ENCODE data around the gene PRELP. TPM values are rescaled to one million over a fixed set of nuclear protein-coding genes. Genes with fewer than 3 reads are reported as not detected.

PRELP gene
- total and polyA plus RNA-seq, 9 donors, result 40.9 to 185 (median 97.8) TPM

GRCh38 chr1:203511930-203512329, 36.3 kb downstream of the PRELP start:
- H3K9me3 ChIP-seq, result no peaks in the 10 kb centered on the region
- H3K4me3 ChIP-seq, result no peak overlapping the region
- no peaks in the 10 kb centered on the region for H3K36me3 ChIP-seq
- 87 to 90% (median 90%) methylated on average over 4 of the region's 4 CpGs for WGBS, 3 donors
- H3K4me1 ChIP-seq (ENCODE audit: insufficient read depth), result peaks cover 12% of the 10 kb centered on the region
- no peak for DNase-seq
- H3K27me3 ChIP-seq, result no peaks in the 10 kb centered on the region
- TF ChIP-seq POLR2A (IDR thresholded peaks at IDR 0.05), result no peak
- TF ChIP-seq CTCF (IDR thresholded peaks at IDR 0.05), result no peak
- no peak for TF ChIP-seq EP300 (IDR thresholded peaks at IDR 0.05)
- intact Hi-C loops (cut with DNase I), result no loop called here
- no peak overlapping the region for H3K27ac ChIP-seq

DNA sequence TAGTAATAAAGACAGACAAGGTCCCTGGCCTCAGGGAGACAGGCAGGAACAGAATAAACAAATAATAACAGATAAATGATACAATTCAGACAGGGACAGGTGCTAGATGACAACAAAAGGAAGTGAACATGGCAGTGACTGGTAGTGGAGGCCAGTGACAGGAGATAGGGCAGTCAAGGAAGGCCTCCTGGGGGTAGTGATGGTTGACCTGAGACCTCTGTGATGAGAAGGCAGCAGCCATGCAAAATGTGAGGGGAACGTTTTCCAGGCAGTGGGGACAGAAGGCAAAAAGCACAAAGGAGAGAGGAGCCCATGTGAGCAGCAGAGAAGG, 36.9 kb downstream of the PRELP start:
- 62 to 71% (median 69%) methylated on average over 1 of the region's 1 CpG for WGBS, 3 donors
- H3K27ac ChIP-seq, result no peak overlapping the region
- H3K4me3 ChIP-seq, result no peak overlapping the region
- H3K4me1 ChIP-seq (ENCODE audit: insufficient read depth), result peaks cover 7% of the 10 kb centered on the region
- no peak for TF ChIP-seq POLR2A (IDR thresholded peaks at IDR 0.05)
- no peaks in the 10 kb centered on the region for H3K36me3 ChIP-seq
- H3K9me3 ChIP-seq, result no peaks in the 10 kb centered on the region
- intact Hi-C loops (cut with DNase I), result no loop called here
- DNase-seq, result no peak
- no peaks in the 10 kb centered on the region for H3K27me3 ChIP-seq

DNA sequence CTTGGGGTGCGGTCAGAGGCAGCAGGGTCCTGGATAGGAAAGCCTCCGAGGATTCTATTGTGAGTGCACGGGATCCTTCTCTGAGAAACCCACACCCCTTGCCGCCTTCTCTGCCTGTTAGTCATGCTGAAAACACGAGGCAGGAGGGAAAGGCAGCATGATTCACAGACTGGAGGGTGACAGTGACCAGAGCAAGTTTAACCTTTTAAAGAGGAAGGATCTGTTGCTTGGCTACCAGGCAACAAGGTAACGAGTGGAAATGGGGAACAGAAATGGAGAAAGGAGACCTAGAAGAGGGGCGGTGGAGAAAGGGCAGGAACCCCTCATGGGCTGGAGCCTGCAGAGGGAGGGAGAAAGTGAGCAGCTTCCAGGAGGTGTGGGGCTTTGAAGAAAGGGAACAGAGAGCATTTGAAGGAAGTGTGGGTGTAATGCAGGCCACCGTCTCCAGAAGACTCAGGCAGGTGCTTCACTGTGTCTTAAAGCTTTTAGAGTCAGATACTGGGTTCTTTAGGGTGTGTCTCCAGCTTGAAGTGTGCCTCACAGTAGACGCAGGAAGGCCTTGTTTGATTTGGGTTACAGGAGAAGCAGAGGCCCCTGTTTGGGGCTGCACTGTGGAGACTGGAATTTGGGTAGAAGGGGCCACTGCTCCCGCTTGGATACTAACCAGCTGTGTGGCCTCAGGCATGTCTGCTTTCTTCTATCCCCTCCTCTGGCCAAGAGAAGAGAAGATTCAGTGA, 37.4 kb downstream of the PRELP start:
- Histone ChIP-seq H3K27me3 (no peaks in the 10 kb centered on the region), H3K9me3 (no peaks in the 10 kb centered on the region), H3K36me3 (no peaks in the 10 kb centered on the region), H3K27ac (no peak overlapping the region), H3K4me3 (no peak overlapping the region), H3K4me1 (ENCODE audit: insufficient read depth) (peaks cover 6% of the 10 kb centered on the region)
- intact Hi-C loops (cut with DNase I), result no loop called here
- WGBS, 3 donors, result 35 to 52% (median 49%) methylated on average over 10 of the region's 10 CpGs
- TF ChIP-seq EP300 (IDR thresholded peaks at IDR 0.05) (no peak), CTCF (IDR thresholded peaks at IDR 0.05) (no peak), POLR2A (IDR thresholded peaks at IDR 0.05) (no peak)
- peak in 2 of 5 donors; percentile 35 to 48 for DNase-seq

DNA sequence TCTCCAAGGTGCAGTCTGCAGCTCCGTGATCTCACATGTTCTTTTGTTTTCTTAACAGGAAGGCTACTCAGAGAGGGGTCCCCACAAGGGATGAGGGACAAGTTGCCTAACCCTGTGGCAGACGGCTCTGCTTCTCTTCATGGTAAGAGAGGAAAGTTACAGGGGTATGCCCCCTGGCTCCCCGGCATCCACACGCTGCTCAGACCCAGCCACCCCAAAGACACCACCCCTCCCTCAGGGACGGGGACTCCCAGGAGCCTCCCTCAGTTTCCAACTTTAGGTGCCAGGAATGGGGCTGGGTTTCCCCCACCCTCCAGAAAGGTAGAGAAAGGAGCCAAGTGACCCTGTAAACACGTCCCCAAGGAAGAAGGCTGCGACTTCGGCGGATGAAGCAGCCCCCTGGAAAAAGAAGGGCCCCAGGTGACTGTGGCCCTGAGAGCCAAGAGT, 38.0 kb downstream of the PRELP start:
- peaks cover 1% of the 10 kb centered on the region for H3K4me1 ChIP-seq (ENCODE audit: insufficient read depth)
- no peak for DNase-seq
- H3K9me3 ChIP-seq, result no peaks in the 10 kb centered on the region
- H3K36me3 ChIP-seq, result no peaks in the 10 kb centered on the region
- TF ChIP-seq POLR2A (IDR thresholded peaks at IDR 0.05), result no peak
- TF ChIP-seq CTCF (IDR thresholded peaks at IDR 0.05), result no peak
- TF ChIP-seq EP300 (IDR thresholded peaks at IDR 0.05), result no peak
- intact Hi-C loops (cut with DNase I), result no loop called here
- 82 to 83% (median 82%) methylated on average over 9 of the region's 9 CpGs for WGBS, 3 donors
- H3K4me3 ChIP-seq, result no peak overlapping the region
- H3K27ac ChIP-seq, result no peak overlapping the region
- no peaks in the 10 kb centered on the region for H3K27me3 ChIP-seq

- H3K4me1 ChIP-seq (ENCODE audit: insufficient read depth), result no peaks in the 10 kb centered on the region
- no peak overlapping the region for H3K27ac ChIP-seq
- intact Hi-C loops (cut with DNase I), result no loop called here
- H3K9me3 ChIP-seq, result no peaks in the 10 kb centered on the region
- no peak for TF ChIP-seq CTCF (IDR thresholded peaks at IDR 0.05)
- no peak for TF ChIP-seq EP300 (IDR thresholded peaks at IDR 0.05)
- TF ChIP-seq POLR2A (IDR thresholded peaks at IDR 0.05), result no peak
- no peaks in the 10 kb centered on the region for H3K36me3 ChIP-seq
- H3K4me3 ChIP-seq, result no peak overlapping the region
- no peaks in the 10 kb centered on the region for H3K27me3 ChIP-seq
- WGBS, 3 donors, result 91 to 97% (median 97%) methylated on average over 9 of the region's 9 CpGs
- no peak for DNase-seq
Measured at GRCh38 chr1:203516184-203516583, 40.6 kb downstream of the PRELP start.
